Neuronal stem cell (in vitro differentiated cells): Measurements from ENCODE around the gene FAM163B.
A peak's percentile ranks its signal among the peaks of the same experiment; 100 is the strongest.

Source experiments
- DNase-seq: peaks from one replicate; pipeline ENCODE4 v3.0.0-alpha.2; 2013; ENCODE audit warnings: low spot score
- H2AFZ ChIP-seq: one replicate; pipeline ENCODE4 v1.6.1; 2013; ENCODE audit warnings: mild to moderate bottlenecking, low read length, inconsistent platforms
- H2AK5ac ChIP-seq: 2 replicates; pipeline ENCODE4 v1.6.1; 2013; ENCODE audit warnings: low read depth, mild to moderate bottlenecking, inconsistent platforms, low read length, moderate library complexity, mixed read lengths
- H2BK120ac ChIP-seq: 2 replicates; pipeline ENCODE4 v1.6.1; 2013; ENCODE audit warnings: low read depth, mild to moderate bottlenecking, inconsistent platforms, low read length, moderate library complexity, mixed read lengths
- H2BK12ac ChIP-seq: one replicate; pipeline ENCODE4 v1.6.1; 2013; ENCODE audit warnings: low read length, inconsistent platforms
- H2BK15ac ChIP-seq: 2 replicates; pipeline ENCODE4 v1.6.1; 2013; ENCODE audit warnings: mild to moderate bottlenecking, low read length, inconsistent platforms, mixed read lengths
- H2BK5ac ChIP-seq: one replicate; pipeline ENCODE4 v1.6.1; 2013; ENCODE audit warnings: inconsistent platforms, mild to moderate bottlenecking, low read length, moderate library complexity
- H3K14ac ChIP-seq: one replicate; pipeline ENCODE4 v1.6.1; 2013; ENCODE audit warnings: low read length, inconsistent platforms
- H3K18ac ChIP-seq: 2 replicates; pipeline ENCODE4 v1.6.1; 2013; ENCODE audit warnings: low read length, inconsistent platforms
- H3K23ac ChIP-seq: 2 replicates; pipeline ENCODE4 v1.6.1; 2013; ENCODE audit warnings: low read depth, mild to moderate bottlenecking, mixed read lengths, low read length, inconsistent platforms; ENCODE audit not compliant: poor library complexity
- H3K27ac ChIP-seq: replicated peaks from 3 replicates; pipeline ENCODE4 v1.5.1; 2013; ENCODE audit warnings: low read length, inconsistent platforms
- H3K27me3 ChIP-seq, 3 experiments: 2 replicates each; pipeline ENCODE4 v1.6.1; 2013; ENCODE audit warnings: low read length in 3 of 3, mild to moderate bottlenecking in 2 of 3, inconsistent platforms in 1 of 3, low read depth in 1 of 3, mixed read lengths in 1 of 3, moderate library complexity in 1 of 3; ENCODE audit not compliant: control insufficient read depth in 3 of 3, insufficient read depth in 3 of 3
- H3K36me3 ChIP-seq, 2 donors: replicated peaks in 1 of 2; 2 replicates each; pipeline ENCODE4 v1.6.1; 2013; ENCODE audit warnings: low read length in 2 of 2; ENCODE audit not compliant: control insufficient read depth in 2 of 2, insufficient read depth in 2 of 2
- H3K4ac ChIP-seq: 2 replicates; pipeline ENCODE4 v1.6.1; 2013; ENCODE audit warnings: inconsistent platforms, mild to moderate bottlenecking, low read length, moderate library complexity
- H3K4me1 ChIP-seq, 2 donors: 1 replicate in 1 of 2; 2 replicates in 1 of 2; pipeline ENCODE4 v1.6.1; 2013; ENCODE audit warnings: low read length in 2 of 2, low read depth in 1 of 2; ENCODE audit not compliant: control insufficient read depth in 2 of 2, insufficient read depth in 1 of 2
- H3K4me2 ChIP-seq: one replicate; pipeline ENCODE4 v1.6.1; 2013; ENCODE audit warnings: mild to moderate bottlenecking, low read length, inconsistent platforms; ENCODE audit not compliant: insufficient read depth, poor library complexity, severe bottlenecking
- H3K4me3 ChIP-seq, 2 donors: 2 replicates each; pipeline ENCODE4 v1.5.1; 2013; ENCODE audit warnings: low read length in 2 of 2, mild to moderate bottlenecking in 2 of 2, inconsistent platforms in 1 of 2, moderate library complexity in 1 of 2
- H3K79me1 ChIP-seq: one replicate; pipeline ENCODE4 v1.6.1; 2013; ENCODE audit warnings: low read depth, mild to moderate bottlenecking, inconsistent platforms, low read length, moderate library complexity
- H3K9ac ChIP-seq: one replicate; pipeline ENCODE4 v1.6.1; 2013; ENCODE audit warnings: mild to moderate bottlenecking, low read depth, low read length, inconsistent platforms; ENCODE audit not compliant: poor library complexity
- H3K9me3 ChIP-seq, 2 donors: replicated peaks in 1 of 2; 2 replicates each; pipeline versions ENCODE3 to v1.6.1; 2013; ENCODE audit warnings: low read length in 2 of 2, mild to moderate bottlenecking in 2 of 2, inconsistent platforms in 1 of 2, low read depth in 1 of 2, mixed read lengths in 1 of 2, moderate library complexity in 1 of 2; ENCODE audit not compliant: control insufficient read depth in 2 of 2, insufficient read depth in 1 of 2
- H4K8ac ChIP-seq: one replicate; pipeline ENCODE4 v1.6.1; 2013; ENCODE audit warnings: low read depth, mild to moderate bottlenecking, inconsistent platforms, low read length, moderate library complexity
- H4K91ac ChIP-seq: one replicate; pipeline ENCODE4 v1.6.1; 2013; ENCODE audit warnings: low read length, low read depth, mild to moderate bottlenecking, inconsistent platforms; ENCODE audit not compliant: poor library complexity
- WGBS, 2 donors: extraction: QIAGEN DNeasy Blood & Tissue Kit; methylation state at CpG; one replicate each; pipeline ENCODE4 v1.1.7; 2013; ENCODE audit warnings: missing lambda C conversion rate in 2 of 2, mixed read lengths in 1 of 2; ENCODE audit not compliant: insufficient read length in 2 of 2, insufficient replicate concordance in 1 of 2; ENCODE audit errors: extremely low coverage in 2 of 2; 5-methylcytosine and 5-hydroxymethylcytosine counted together

The FAM163B gene

DNA sequence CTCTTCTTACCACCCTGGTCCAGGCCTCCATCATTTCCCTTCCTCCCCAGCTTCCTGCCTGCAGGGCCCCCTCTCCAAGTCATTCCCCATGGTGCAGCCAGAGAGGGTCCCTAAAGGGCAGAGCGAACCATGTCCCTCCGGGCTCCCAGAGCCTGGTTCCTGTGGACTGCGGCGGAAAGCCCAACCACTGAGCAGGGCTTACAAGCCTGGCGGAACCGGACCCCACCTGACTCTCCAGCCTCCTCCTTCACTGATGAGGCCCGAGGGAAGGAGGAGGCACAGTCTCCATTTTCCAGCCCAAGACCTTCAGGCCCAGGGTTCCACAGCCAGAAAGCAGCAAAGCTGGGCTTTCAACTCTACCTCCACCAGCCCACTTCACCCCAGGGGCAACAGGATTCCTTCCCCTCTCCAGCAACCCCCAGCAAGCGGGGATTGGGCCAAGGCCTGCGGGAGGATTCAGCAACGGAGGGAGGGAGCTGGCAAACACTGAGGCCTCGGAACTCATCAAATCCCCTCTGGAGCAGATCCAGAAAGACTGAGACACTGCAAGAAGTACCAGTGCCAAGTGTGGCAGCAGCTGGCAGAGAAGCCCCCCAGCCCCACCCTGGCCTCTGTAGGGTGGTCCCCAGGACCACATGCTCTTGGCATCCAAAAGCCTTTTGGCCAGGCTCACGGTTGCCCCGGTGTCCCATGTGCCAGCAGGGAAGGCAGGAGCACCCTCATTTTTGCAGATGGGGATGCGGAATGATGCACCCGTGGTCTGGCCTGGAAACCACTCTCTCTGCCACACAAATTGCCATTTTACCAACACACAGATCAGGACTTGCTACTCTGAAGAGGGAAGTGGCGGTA lies 3.1 kb downstream of the FAM163B start:
- H3K79me1 ChIP-seq, result no peaks in the 10 kb centered on the region
- no peak overlapping the region for H2BK12ac ChIP-seq
- H3K36me3 ChIP-seq, result no peaks in the 10 kb centered on the region
- no peaks in the 10 kb centered on the region for H3K9me3 ChIP-seq
- H2AK5ac ChIP-seq, result peak overlapping the region; percentile 16
- no peak overlapping the region for H2BK15ac ChIP-seq
- no peak overlapping the region for H3K18ac ChIP-seq
- peaks cover 0 to 66% (median 24%) of the 10 kb centered on the region in 3 experiments for H3K27me3 ChIP-seq
- H3K4me2 ChIP-seq, result no peak overlapping the region
- no peak overlapping the region for H4K91ac ChIP-seq
- H2BK5ac ChIP-seq, result no peak overlapping the region
- no peak overlapping the region for H3K9ac ChIP-seq
- no peak overlapping the region for H4K8ac ChIP-seq
- WGBS, 2 donors, result no CpG with 5 or more reads among the region's 16 CpGs
- H3K14ac ChIP-seq, result no peak overlapping the region
- no peak overlapping the region for H3K27ac ChIP-seq
- no peak overlapping the region for H2AFZ ChIP-seq
- peaks cover 0 to 1% of the 10 kb centered on the region in 2 donors for H3K4me1 ChIP-seq
- no peak overlapping the region for H3K4ac ChIP-seq
- DNase-seq, result no peak
- no peak overlapping the region for H2BK120ac ChIP-seq
- no peak overlapping the region for H3K4me3 ChIP-seq
- H3K23ac ChIP-seq, result no peak overlapping the region

DNA sequence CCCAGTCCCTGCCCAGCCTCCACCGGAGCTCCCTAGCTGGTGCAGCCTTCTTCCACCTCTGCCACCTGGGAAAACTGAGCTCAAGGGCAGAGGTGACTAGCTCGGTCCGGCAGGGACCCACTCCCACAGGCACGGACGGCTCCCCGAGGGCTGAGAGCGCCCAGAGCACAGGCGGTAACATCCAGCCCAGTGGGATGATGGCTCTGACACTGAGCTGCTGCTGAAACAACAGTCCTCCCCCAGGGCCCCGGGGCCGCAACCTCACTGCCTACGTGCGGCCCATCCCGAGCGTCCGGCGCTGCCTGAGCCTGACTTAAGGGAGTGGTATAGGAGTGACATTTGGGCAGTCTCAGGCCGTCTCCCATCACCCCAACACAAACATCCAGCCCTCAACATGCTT lies 3.7 kb downstream of the FAM163B start:
- Histone ChIP-seq H3K14ac (no peak overlapping the region), H3K4me3 (no peak overlapping the region), H3K79me1 (no peaks in the 10 kb centered on the region), H2BK12ac (no peak overlapping the region), H4K91ac (no peak overlapping the region), H3K23ac (peak overlapping the region; percentile 86), H4K8ac (no peak overlapping the region), H3K27me3 (peaks cover 0 to 60% (median 24%) of the 10 kb centered on the region in 3 experiments), H3K18ac (no peak overlapping the region), H2BK15ac (no peak overlapping the region), H3K9me3 (no peaks in the 10 kb centered on the region), H3K36me3 (no peaks in the 10 kb centered on the region), H3K9ac (peak overlapping the region; percentile 12), H2BK5ac (no peak overlapping the region), H3K4ac (no peak overlapping the region), H3K27ac (no peak overlapping the region), H2AFZ (no peak overlapping the region), H2AK5ac (peak overlapping the region; percentile 97), H3K4me2 (no peak overlapping the region), H3K4me1 (peaks cover 0 to 1% of the 10 kb centered on the region in 2 donors), H2BK120ac (no peak overlapping the region)
- no CpG with 5 or more reads among the region's 17 CpGs for WGBS, 2 donors
- DNase-seq, result no peak

- H3K18ac ChIP-seq, result peak overlapping the region; percentile 39
- no peak overlapping the region for H3K4ac ChIP-seq
- H3K9me3 ChIP-seq, result peaks cover 0 to 2% of the 10 kb centered on the region in 2 donors
- no peak for DNase-seq
- no peaks in the 10 kb centered on the region for H3K36me3 ChIP-seq
- peak overlapping the region; percentile 29 for H3K23ac ChIP-seq
- H2AK5ac ChIP-seq, result peak overlapping the region; percentile 97
- no peak overlapping the region for H3K4me2 ChIP-seq
- H3K9ac ChIP-seq, result peak overlapping the region; percentile 30
- no peak overlapping the region for H3K27ac ChIP-seq
- H2BK5ac ChIP-seq, result no peak overlapping the region
- no CpG with 5 or more reads among the region's 14 CpGs for WGBS, 2 donors
- H4K8ac ChIP-seq, result no peak overlapping the region
- peaks cover 2% of the 10 kb centered on the region for H3K79me1 ChIP-seq
- no peak overlapping the region for H3K14ac ChIP-seq
- no peak overlapping the region for H2BK120ac ChIP-seq
- H3K27me3 ChIP-seq, result peaks cover 0 to 57% (median 24%) of the 10 kb centered on the region in 3 experiments
- peak overlapping the region; percentile 96 for H2BK12ac ChIP-seq
- peak overlapping the region; percentile 41 for H2BK15ac ChIP-seq
- no peak overlapping the region for H2AFZ ChIP-seq
- H3K4me1 ChIP-seq, result peaks cover 0 to 1% of the 10 kb centered on the region in 2 donors
- peak overlapping the region in 1 of 2 donors; percentile 6 for H3K4me3 ChIP-seq
- H4K91ac ChIP-seq, result no peak overlapping the region
Observed at GRCh38 chr9:133604856-133605255, 4.3 kb downstream of the FAM163B start.

GRCh38 chr9:133604214-133604613 lies 5.0 kb downstream of the FAM163B start:
- peaks cover 2% of the 10 kb centered on the region for H3K79me1 ChIP-seq
- H4K91ac ChIP-seq, result no peak overlapping the region
- H3K36me3 ChIP-seq, result peaks cover 0 to 1% of the 10 kb centered on the region in 2 donors
- H3K4me2 ChIP-seq, result no peak overlapping the region
- H3K23ac ChIP-seq, result no peak overlapping the region
- WGBS, 2 donors, result no CpG with 5 or more reads among the region's 5 CpGs
- H3K9me3 ChIP-seq, result peaks cover 0 to 8% of the 10 kb centered on the region in 2 donors
- H2BK120ac ChIP-seq, result no peak overlapping the region
- H2BK5ac ChIP-seq, result no peak overlapping the region
- H2BK15ac ChIP-seq, result no peak overlapping the region
- no peak overlapping the region for H2BK12ac ChIP-seq
- no peak overlapping the region for H3K4ac ChIP-seq
- H3K14ac ChIP-seq, result no peak overlapping the region
- peaks cover 0 to 52% (median 19%) of the 10 kb centered on the region in 3 experiments for H3K27me3 ChIP-seq
- no peak overlapping the region for H2AK5ac ChIP-seq
- no peaks in the 10 kb centered on the region for H3K4me1 ChIP-seq
- no peak overlapping the region for H2AFZ ChIP-seq
- H3K9ac ChIP-seq, result peak overlapping the region; percentile 72
- DNase-seq, result no peak
- no peak overlapping the region for H4K8ac ChIP-seq
- no peak overlapping the region for H3K18ac ChIP-seq
- H3K4me3 ChIP-seq, result no peak overlapping the region
- no peak overlapping the region for H3K27ac ChIP-seq
